ENCODE data around the gene MIEF2. TPM values are rescaled to one million over a fixed set of nuclear protein-coding genes. Genes with fewer than 3 reads are reported as not detected.

The MIEF2 gene
- total and polyA plus RNA-seq, 2 donors (not counting 3 experiments of a cell fraction or from before 2014, with no cell fraction given): 8.3 to 22.7 TPM

- peaks cover 45% of the 10 kb centered on the region for H3K79me2 ChIP-seq (ENCODE audit: control insufficient read depth, insufficient read depth, low read length)
- H3K4me2 ChIP-seq (ENCODE audit: insufficient read depth, low read length): no peak overlapping the region
- H3K36me3 ChIP-seq (ENCODE audit: control insufficient read depth in 2 of 2, extremely low read depth in 1 of 2, insufficient read depth in 2 of 2, low read length in 2 of 2): peaks cover 6 to 22% of the 10 kb centered on the region in 2 experiments
- POLR2A ChIA-PET: no interaction called here
- no peak for TF ChIP-seq MAX (IDR thresholded peaks at IDR 0.05; ENCODE audit: insufficient read depth, insufficient read length)
- TF ChIP-seq GATA2 (IDR thresholded peaks at IDR 0.05; ENCODE audit: insufficient read depth, insufficient read length, low read depth, low read length): no peak
- no peak for TF ChIP-seq POLR2AphosphoS5 (IDR thresholded peaks at IDR 0.05; ENCODE audit: insufficient read depth, low read depth, low read length)
- no peak for TF ChIP-seq POLR2A (IDR thresholded peaks at IDR 0.05; ENCODE audit: low read depth, low read length)
- no peak for TF ChIP-seq JUN (IDR thresholded peaks at IDR 0.05; ENCODE audit: borderline replicate concordance, insufficient read depth, insufficient read length, low read depth)
- TF ChIP-seq FOS (IDR thresholded peaks at IDR 0.05; ENCODE audit: borderline replicate concordance, insufficient read depth, low read length): no peak
- no peak for TF ChIP-seq MYC (IDR thresholded peaks at IDR 0.05; ENCODE audit: low read depth, low read length)
- no peak overlapping the region for H3K27ac ChIP-seq (ENCODE audit: insufficient read depth, low read depth, low read length)
- H3K9me1 ChIP-seq (replicated peaks; ENCODE audit: control insufficient read depth, extremely low read depth, insufficient read depth, low read length): no peaks in the 10 kb centered on the region
- intact Hi-C loops (cut with micrococcal nuclease) (no loop called here), dilution Hi-C loops (cut with MboI; ENCODE audit: extremely low pct_ligation_motif_present, low sequenced_read_pairs) (no loop called here)
- CTCF ChIA-PET: no interaction called here
- peaks cover 11% of the 10 kb centered on the region for H3K4me1 ChIP-seq (ENCODE audit: control insufficient read depth, extremely low read depth, insufficient read depth, low read length)
- no peaks in the 10 kb centered on the region for H3K27me3 ChIP-seq (ENCODE audit: control insufficient read depth in 2 of 2, insufficient read depth in 2 of 2, low read length in 2 of 2)
- no peak overlapping the region for H3K9ac ChIP-seq (replicated peaks; ENCODE audit: extremely low read depth, insufficient read depth, low read length)
- H3K9me3 ChIP-seq (replicated peaks; ENCODE audit: control insufficient read depth, insufficient read depth, low read length): no peaks in the 10 kb centered on the region
- BruUV-seq (replicated peaks): no TSS peak
- no peak overlapping the region for H2AFZ ChIP-seq (ENCODE audit: low read depth, low read length)
- FAIRE-seq (no peak), DNase-seq (ENCODE audit: low read depth, low spot score) (no peak)
- H4K20me1 ChIP-seq (replicated peaks; ENCODE audit: control insufficient read depth, extremely low read depth, insufficient read depth, low read length): no peaks in the 10 kb centered on the region
- no peak overlapping the region for H3K4me3 ChIP-seq (replicated peaks in 1 of 3; ENCODE audit: insufficient read depth in 1 of 3, low read depth in 1 of 3, low read length in 3 of 3)
These were observed 29.9 kb upstream of the MIEF2 start for GRCh38 chr17:18230288-18231141.

GRCh38 chr17:18231164-18231563, 29.3 kb upstream of the MIEF2 start:
- dilution Hi-C loops (cut with MboI; ENCODE audit: extremely low pct_ligation_motif_present, low sequenced_read_pairs): no loop called here
- Histone ChIP-seq H3K27ac (ENCODE audit: insufficient read depth, low read depth, low read length) (no peak overlapping the region), H3K36me3 (ENCODE audit: control insufficient read depth in 2 of 2, extremely low read depth in 1 of 2, insufficient read depth in 2 of 2, low read length in 2 of 2) (peaks cover 6 to 22% of the 10 kb centered on the region in 2 experiments), H3K9ac (replicated peaks; ENCODE audit: extremely low read depth, insufficient read depth, low read length) (no peak overlapping the region), H3K4me3 (replicated peaks in 1 of 3; ENCODE audit: insufficient read depth in 1 of 3, low read depth in 1 of 3, low read length in 3 of 3) (no peak overlapping the region), H4K20me1 (replicated peaks; ENCODE audit: control insufficient read depth, extremely low read depth, insufficient read depth, low read length) (no peaks in the 10 kb centered on the region), H3K9me3 (replicated peaks; ENCODE audit: control insufficient read depth, insufficient read depth, low read length) (no peaks in the 10 kb centered on the region), H3K79me2 (ENCODE audit: control insufficient read depth, insufficient read depth, low read length) (peaks cover 40% of the 10 kb centered on the region), H3K4me2 (ENCODE audit: insufficient read depth, low read length) (no peak overlapping the region), H2AFZ (ENCODE audit: low read depth, low read length) (no peak overlapping the region), H3K27me3 (ENCODE audit: control insufficient read depth in 2 of 2, insufficient read depth in 2 of 2, low read length in 2 of 2) (no peaks in the 10 kb centered on the region), H3K4me1 (ENCODE audit: control insufficient read depth, extremely low read depth, insufficient read depth, low read length) (peaks cover 17% of the 10 kb centered on the region), H3K9me1 (replicated peaks; ENCODE audit: control insufficient read depth, extremely low read depth, insufficient read depth, low read length) (no peaks in the 10 kb centered on the region)
- DNase-seq (ENCODE audit: low read depth, low spot score) (no peak), FAIRE-seq (no peak)
- intact Hi-C loops (cut with micrococcal nuclease): no loop called here
- TF ChIP-seq POLR2A (IDR thresholded peaks at IDR 0.05; ENCODE audit: low read depth, low read length): no peak
- TF ChIP-seq MYC (IDR thresholded peaks at IDR 0.05; ENCODE audit: low read depth, low read length): no peak
- no peak for TF ChIP-seq FOS (IDR thresholded peaks at IDR 0.05; ENCODE audit: borderline replicate concordance, insufficient read depth, low read length)
- TF ChIP-seq POLR2AphosphoS5 (IDR thresholded peaks at IDR 0.05; ENCODE audit: insufficient read depth, low read depth, low read length): no peak
- no peak for TF ChIP-seq GATA2 (IDR thresholded peaks at IDR 0.05; ENCODE audit: insufficient read depth, insufficient read length, low read depth, low read length)
- TF ChIP-seq, protein P1, sequence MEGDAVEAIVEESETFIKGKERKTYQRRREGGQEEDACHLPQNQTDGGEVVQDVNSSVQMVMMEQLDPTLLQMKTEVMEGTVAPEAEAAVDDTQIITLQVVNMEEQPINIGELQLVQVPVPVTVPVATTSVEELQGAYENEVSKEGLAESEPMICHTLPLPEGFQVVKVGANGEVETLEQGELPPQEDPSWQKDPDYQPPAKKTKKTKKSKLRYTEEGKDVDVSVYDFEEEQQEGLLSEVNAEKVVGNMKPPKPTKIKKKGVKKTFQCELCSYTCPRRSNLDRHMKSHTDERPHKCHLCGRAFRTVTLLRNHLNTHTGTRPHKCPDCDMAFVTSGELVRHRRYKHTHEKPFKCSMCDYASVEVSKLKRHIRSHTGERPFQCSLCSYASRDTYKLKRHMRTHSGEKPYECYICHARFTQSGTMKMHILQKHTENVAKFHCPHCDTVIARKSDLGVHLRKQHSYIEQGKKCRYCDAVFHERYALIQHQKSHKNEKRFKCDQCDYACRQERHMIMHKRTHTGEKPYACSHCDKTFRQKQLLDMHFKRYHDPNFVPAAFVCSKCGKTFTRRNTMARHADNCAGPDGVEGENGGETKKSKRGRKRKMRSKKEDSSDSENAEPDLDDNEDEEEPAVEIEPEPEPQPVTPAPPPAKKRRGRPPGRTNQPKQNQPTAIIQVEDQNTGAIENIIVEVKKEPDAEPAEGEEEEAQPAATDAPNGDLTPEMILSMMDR (IDR thresholded peaks at IDR 0.05; ENCODE audit: extremely low read depth in 1 of 2, insufficient read depth in 1 of 2, low read depth in 1 of 2, low read length in 2 of 2): no peak
- TF ChIP-seq EZH2 (IDR thresholded peaks at IDR 0.05; ENCODE audit: borderline replicate concordance, low read depth, low read length, severe bottlenecking): no peak
- no peak for TF ChIP-seq JUN (IDR thresholded peaks at IDR 0.05; ENCODE audit: borderline replicate concordance, insufficient read depth, insufficient read length, low read depth)
- no peak for TF ChIP-seq MAX (IDR thresholded peaks at IDR 0.05; ENCODE audit: insufficient read depth, insufficient read length)
- no TSS peak for BruUV-seq (replicated peaks)
- ChIA-PET POLR2A (no interaction called here), CTCF (no interaction called here)
